GM12878 (cell line): ENCODE measurements around the gene SLC24A3.

Experiments
- ATF3 ChIP-seq: IDR thresholded peaks from 2 replicates; pipeline ENCODE4 v1.6.1; 2011; ENCODE audit warnings: low read depth, mild to moderate bottlenecking, low read length, moderate library complexity, borderline replicate concordance; ENCODE audit errors: extremely low read depth
- EZH2 ChIP-seq: IDR thresholded peaks from 2 replicates; pipeline ENCODE4 v1.6.1; 2012; ENCODE audit warnings: low read depth, mild to moderate bottlenecking, control low read depth, inconsistent platforms, low read length, borderline replicate concordance; ENCODE audit not compliant: control insufficient read depth
- FOXM1 ChIP-seq: IDR thresholded peaks from 2 replicates; pipeline ENCODE4 v1.6.1; 2012; ENCODE audit warnings: low read depth, mild to moderate bottlenecking, inconsistent platforms, low read length, moderate library complexity
- MYC ChIP-seq: IDR thresholded peaks from 2 replicates; pipeline ENCODE4 v1.6.1; 2011; ENCODE audit warnings: mild to moderate bottlenecking, low read length, moderate library complexity, inconsistent platforms; ENCODE audit not compliant: insufficient read depth, insufficient replicate concordance, insufficient read length, severe bottlenecking
- NFYB ChIP-seq: IDR thresholded peaks from 2 replicates; pipeline ENCODE4 v1.6.1; 2011; ENCODE audit warnings: low read depth, mild to moderate bottlenecking, low read length, improper control_type of control experiment, moderate library complexity; ENCODE audit not compliant: insufficient read depth
- POLR2A ChIP-seq: IDR thresholded peaks from 2 replicates; pipeline ENCODE4 v1.6.1; 2011; ENCODE audit warnings: low read depth, mild to moderate bottlenecking, low read length
- POLR2AphosphoS5 ChIP-seq: IDR thresholded peaks from 2 replicates; pipeline ENCODE4 v1.6.1; 2011; ENCODE audit warnings: mild to moderate bottlenecking, low read length, inconsistent platforms
- RBBP5 ChIP-seq: fragments of 200-600 bp; sonication (generic); conservative IDR thresholded peaks from 2 replicates; pipeline ENCODE4 v1.6.1; 2016
- RFX5 ChIP-seq: IDR thresholded peaks from 2 replicates; pipeline ENCODE4 v1.6.1; 2011; ENCODE audit warnings: low read depth, low read length, improper control_type of control experiment
- SIN3A ChIP-seq: IDR thresholded peaks from 2 replicates; pipeline ENCODE4 v1.6.1; 2012; ENCODE audit warnings: low read depth, low read length, improper control_type of control experiment
- TF ChIP-seq, protein P1 (sequence below): IDR thresholded peaks from 2 replicates; pipeline ENCODE4 v1.6.1; 2012; ENCODE audit warnings: low read depth, low read length, improper control_type of control experiment
- TF ChIP-seq, protein P2 (sequence below), 3 experiments: IDR thresholded peaks in 2 of 3; conservative IDR thresholded peaks in 1 of 3; 2 replicates each; pipeline ENCODE4 v1.5.1; 2011; ENCODE audit warnings: low read depth in 3 of 3, low read length in 3 of 3, mild to moderate bottlenecking in 3 of 3, control low read depth in 2 of 3, moderate library complexity in 2 of 3, inconsistent platforms in 1 of 3, mixed read lengths in 1 of 3; ENCODE audit not compliant: control insufficient read depth in 2 of 3, insufficient read depth in 1 of 3; ENCODE audit errors: extremely low read depth in 1 of 3

DNA sequence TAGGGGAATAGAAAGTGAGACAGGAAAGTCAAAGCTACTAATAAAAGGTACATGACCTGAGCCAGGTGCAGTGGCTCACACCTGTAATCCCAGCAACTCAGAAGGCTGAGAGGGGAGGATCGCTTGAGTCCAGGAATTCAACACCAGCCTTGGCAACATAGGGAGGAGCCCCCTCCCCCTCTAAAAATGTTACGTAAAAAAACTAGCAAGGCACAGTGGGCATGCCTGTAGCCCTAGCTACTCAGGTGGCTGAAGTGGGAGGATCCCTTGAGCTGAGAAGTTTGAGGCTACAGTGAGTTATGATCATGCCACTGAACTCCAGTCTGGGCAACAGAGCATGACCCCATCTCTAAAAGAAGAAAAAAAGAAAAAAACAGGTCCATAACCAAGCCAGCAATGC is 359.6 kb downstream of the SLC24A3 start:
- TF ChIP-seq, protein P1, sequence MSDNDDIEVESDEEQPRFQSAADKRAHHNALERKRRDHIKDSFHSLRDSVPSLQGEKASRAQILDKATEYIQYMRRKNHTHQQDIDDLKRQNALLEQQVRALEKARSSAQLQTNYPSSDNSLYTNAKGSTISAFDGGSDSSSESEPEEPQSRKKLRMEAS, result no peak
- TF ChIP-seq, protein P2, sequence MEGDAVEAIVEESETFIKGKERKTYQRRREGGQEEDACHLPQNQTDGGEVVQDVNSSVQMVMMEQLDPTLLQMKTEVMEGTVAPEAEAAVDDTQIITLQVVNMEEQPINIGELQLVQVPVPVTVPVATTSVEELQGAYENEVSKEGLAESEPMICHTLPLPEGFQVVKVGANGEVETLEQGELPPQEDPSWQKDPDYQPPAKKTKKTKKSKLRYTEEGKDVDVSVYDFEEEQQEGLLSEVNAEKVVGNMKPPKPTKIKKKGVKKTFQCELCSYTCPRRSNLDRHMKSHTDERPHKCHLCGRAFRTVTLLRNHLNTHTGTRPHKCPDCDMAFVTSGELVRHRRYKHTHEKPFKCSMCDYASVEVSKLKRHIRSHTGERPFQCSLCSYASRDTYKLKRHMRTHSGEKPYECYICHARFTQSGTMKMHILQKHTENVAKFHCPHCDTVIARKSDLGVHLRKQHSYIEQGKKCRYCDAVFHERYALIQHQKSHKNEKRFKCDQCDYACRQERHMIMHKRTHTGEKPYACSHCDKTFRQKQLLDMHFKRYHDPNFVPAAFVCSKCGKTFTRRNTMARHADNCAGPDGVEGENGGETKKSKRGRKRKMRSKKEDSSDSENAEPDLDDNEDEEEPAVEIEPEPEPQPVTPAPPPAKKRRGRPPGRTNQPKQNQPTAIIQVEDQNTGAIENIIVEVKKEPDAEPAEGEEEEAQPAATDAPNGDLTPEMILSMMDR (IDR thresholded peaks at IDR 0.05 in 2 of 3, conservative IDR thresholded peaks at IDR 0.05 in 1 of 3; ENCODE audit: control insufficient read depth in 2 of 3, extremely low read depth in 1 of 3, insufficient read depth in 1 of 3, low read depth in 3 of 3, low read length in 3 of 3), result no peak
- no peak for TF ChIP-seq POLR2AphosphoS5
- no peak for TF ChIP-seq NFYB
- no peak for TF ChIP-seq POLR2A
- no peak for TF ChIP-seq RFX5
- no peak for TF ChIP-seq EZH2
- TF ChIP-seq SIN3A, result no peak
- TF ChIP-seq RBBP5, result no peak
- no peak for TF ChIP-seq FOXM1
- TF ChIP-seq MYC, result no peak
- TF ChIP-seq ATF3, result no peak
